ENCODE measurements around the gene IGSF21. TPM values are rescaled to one million over a fixed set of nuclear protein-coding genes. Genes with fewer than 3 reads are reported as not detected.

Gene IGSF21
- polyA plus RNA-seq, 1 of the 3 experiments (the other 2 are of a cell fraction) = not detected

GRCh38 chr1:18145851-18146618 is 38.4 kb downstream of the IGSF21 start:
- Histone ChIP-seq H3K9me3 (no peaks in the 10 kb centered on the region), H3K27ac (ENCODE audit: low read depth in 2 of 2, low read length in 1 of 2) (no peak overlapping the region), H3K9ac (no peak overlapping the region), H3K79me2 (ENCODE audit: insufficient read depth) (no peaks in the 10 kb centered on the region), H3K9me2 (no peaks in the 10 kb centered on the region), H3K27me3 (ENCODE audit: insufficient read depth) (no peaks in the 10 kb centered on the region), H2AFZ (ENCODE audit: low read depth) (no peak overlapping the region), H3K36me3 (replicated peaks in 1 of 2; ENCODE audit: control insufficient read depth in 1 of 2, insufficient read depth in 2 of 2, low read length in 1 of 2) (no peaks in the 10 kb centered on the region), H4K20me1 (ENCODE audit: insufficient read depth) (no peaks in the 10 kb centered on the region), H3K4me3 (ENCODE audit: low read depth in 2 of 2, low read length in 1 of 2) (no peak overlapping the region), H3K4me2 (no peak overlapping the region), H3K4me1 (ENCODE audit: control insufficient read depth in 1 of 2, insufficient read depth in 2 of 2, low read depth in 1 of 2, low read length in 1 of 2) (peaks cover 0 to 40% of the 10 kb centered on the region in 2 experiments; a peak in 2 of 4 replicates), H3F3A (replicated peaks; ENCODE audit: insufficient read depth) (no peaks in the 10 kb centered on the region)
- ChIA-PET CTCF (no interaction called here), POLR2A (no interaction called here)
- DNase-seq = no peak
- no peak for TF ChIP-seq FOXJ3 (CRISPR knock-in tag; IDR thresholded peaks at IDR 0.05)
- TF ChIP-seq, protein P1, sequence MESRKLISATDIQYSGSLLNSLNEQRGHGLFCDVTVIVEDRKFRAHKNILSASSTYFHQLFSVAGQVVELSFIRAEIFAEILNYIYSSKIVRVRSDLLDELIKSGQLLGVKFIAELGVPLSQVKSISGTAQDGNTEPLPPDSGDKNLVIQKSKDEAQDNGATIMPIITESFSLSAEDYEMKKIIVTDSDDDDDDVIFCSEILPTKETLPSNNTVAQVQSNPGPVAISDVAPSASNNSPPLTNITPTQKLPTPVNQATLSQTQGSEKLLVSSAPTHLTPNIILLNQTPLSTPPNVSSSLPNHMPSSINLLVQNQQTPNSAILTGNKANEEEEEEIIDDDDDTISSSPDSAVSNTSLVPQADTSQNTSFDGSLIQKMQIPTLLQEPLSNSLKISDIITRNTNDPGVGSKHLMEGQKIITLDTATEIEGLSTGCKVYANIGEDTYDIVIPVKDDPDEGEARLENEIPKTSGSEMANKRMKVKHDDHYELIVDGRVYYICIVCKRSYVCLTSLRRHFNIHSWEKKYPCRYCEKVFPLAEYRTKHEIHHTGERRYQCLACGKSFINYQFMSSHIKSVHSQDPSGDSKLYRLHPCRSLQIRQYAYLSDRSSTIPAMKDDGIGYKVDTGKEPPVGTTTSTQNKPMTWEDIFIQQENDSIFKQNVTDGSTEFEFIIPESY (IDR thresholded peaks at IDR 0.05; ENCODE audit: borderline replicate concordance, low read depth) = no peak
- no peak for TF ChIP-seq CHD2 (IDR thresholded peaks at IDR 0.05; ENCODE audit: low read length, partially characterized antibody)
- no peak for TF ChIP-seq SIN3A (IDR thresholded peaks at IDR 0.05; ENCODE audit: borderline replicate concordance, low read depth, low read length)
- no peak for TF ChIP-seq TCF12 (IDR thresholded peaks at IDR 0.05)
- TF ChIP-seq GATA2 (CRISPR knock-in tag; IDR thresholded peaks at IDR 0.05) = no peak
- no peak for TF ChIP-seq MEF2A (IDR thresholded peaks at IDR 0.05; ENCODE audit: borderline replicate concordance, low read depth)
- TF ChIP-seq, protein P2, sequence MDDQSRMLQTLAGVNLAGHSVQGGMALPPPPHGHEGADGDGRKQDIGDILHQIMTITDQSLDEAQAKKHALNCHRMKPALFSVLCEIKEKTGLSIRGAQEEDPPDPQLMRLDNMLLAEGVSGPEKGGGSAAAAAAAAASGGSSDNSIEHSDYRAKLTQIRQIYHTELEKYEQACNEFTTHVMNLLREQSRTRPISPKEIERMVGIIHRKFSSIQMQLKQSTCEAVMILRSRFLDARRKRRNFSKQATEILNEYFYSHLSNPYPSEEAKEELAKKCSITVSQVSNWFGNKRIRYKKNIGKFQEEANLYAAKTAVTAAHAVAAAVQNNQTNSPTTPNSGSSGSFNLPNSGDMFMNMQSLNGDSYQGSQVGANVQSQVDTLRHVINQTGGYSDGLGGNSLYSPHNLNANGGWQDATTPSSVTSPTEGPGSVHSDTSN (IDR thresholded peaks at IDR 0.05) = no peak
- 38% methylated on average over 3 of the region's 8 CpGs for WGBS (ENCODE audit: low lambda C conversion rate)

GRCh38 chr1:18146886-18147285 is 39.3 kb downstream of the IGSF21 start:
- Histone ChIP-seq H3K36me3 (replicated peaks in 1 of 2; ENCODE audit: control insufficient read depth in 1 of 2, insufficient read depth in 2 of 2, low read length in 1 of 2) (no peaks in the 10 kb centered on the region), H4K20me1 (ENCODE audit: insufficient read depth) (no peaks in the 10 kb centered on the region), H3K4me2 (no peak overlapping the region), H3K4me3 (ENCODE audit: low read depth in 2 of 2, low read length in 1 of 2) (no peak overlapping the region), H3K27me3 (ENCODE audit: insufficient read depth) (no peaks in the 10 kb centered on the region), H3K79me2 (ENCODE audit: insufficient read depth) (no peaks in the 10 kb centered on the region), H3K27ac (ENCODE audit: low read depth in 2 of 2, low read length in 1 of 2) (no peak overlapping the region), H3F3A (replicated peaks; ENCODE audit: insufficient read depth) (no peaks in the 10 kb centered on the region), H2AFZ (ENCODE audit: low read depth) (no peak overlapping the region), H3K9ac (no peak overlapping the region), H3K4me1 (ENCODE audit: control insufficient read depth in 1 of 2, insufficient read depth in 2 of 2, low read depth in 1 of 2, low read length in 1 of 2) (peaks cover 0 to 38% of the 10 kb centered on the region in 2 experiments; a peak in 2 of 4 replicates), H3K9me3 (no peaks in the 10 kb centered on the region), H3K9me2 (no peaks in the 10 kb centered on the region)
- ChIA-PET CTCF (interaction anchor here (1.0 kb wide), 1 partner anchor 13 kb away, joined by 3 read pairs; no protein-coding TSS in a partner anchor), POLR2A (no interaction called here)
- 63% methylated on average over 10 of the region's 10 CpGs for WGBS (ENCODE audit: low lambda C conversion rate)
- TF ChIP-seq SMC3 (IDR thresholded peaks at IDR 0.05; ENCODE audit: low read depth, low read length) (no peak), TEAD4 (IDR thresholded peaks at IDR 0.05; ENCODE audit: borderline replicate concordance, insufficient read depth) (no peak), USF1 (IDR thresholded peaks at IDR 0.05; ENCODE audit: borderline replicate concordance, low read depth) (no peak), RXRA (IDR thresholded peaks at IDR 0.05; ENCODE audit: borderline replicate concordance, low read depth) (no peak), REST (IDR thresholded peaks at IDR 0.05; ENCODE audit: low read depth, low read length) (no peak), TAF1 (IDR thresholded peaks at IDR 0.05; ENCODE audit: borderline replicate concordance, low read depth, low read length) (no peak), SIN3A (IDR thresholded peaks at IDR 0.05; ENCODE audit: borderline replicate concordance, low read depth, low read length) (no peak)
- TF ChIP-seq, protein P2 (IDR thresholded peaks at IDR 0.05) = no peak
- DNase-seq = no peak
